OCI-LY1 (cell line): Measurements from ENCODE around the gene TIMM22.

Experiments
- H2AFZ ChIP-seq: fragments of 200-600 bp; sonication (generic), shearing (Covaris generic); 2 replicates; pipeline ENCODE4 v1.6.0; 2014; ENCODE audit warnings: antibody characterized with exemption, mild to moderate bottlenecking, low read length
- H3F3A ChIP-seq: fragments of 200-600 bp; sonication (generic), shearing (Covaris generic); 2 replicates; pipeline ENCODE4 v1.6.0; 2014; ENCODE audit warnings: mild to moderate bottlenecking, antibody characterized with exemption, low read length, moderate library complexity; ENCODE audit not compliant: insufficient read depth
- H3K27ac ChIP-seq: fragments of 200-600 bp; sonication (generic); 2 replicates; pipeline ENCODE4 v1.5.1; 2014; ENCODE audit warnings: low read length, mixed run types, mild to moderate bottlenecking, low read depth; ENCODE audit not compliant: poor library complexity, severe bottlenecking
- H3K27me3 ChIP-seq: fragments of 200-600 bp; sonication (generic); 2 replicates; pipeline ENCODE4 v1.6.0; 2014; ENCODE audit warnings: antibody characterized with exemption, mild to moderate bottlenecking, low read length, moderate library complexity; ENCODE audit not compliant: insufficient read depth
- H3K36me3 ChIP-seq: fragments of 200-600 bp; sonication (generic); 2 replicates; pipeline ENCODE4 v1.6.1; 2014; ENCODE audit warnings: mild to moderate bottlenecking, antibody characterized with exemption, low read length, moderate library complexity, mixed read lengths; ENCODE audit not compliant: insufficient read depth
- H3K4me1 ChIP-seq: fragments of 200-600 bp; sonication (generic); 2 replicates; pipeline ENCODE4 v1.5.1; 2014; ENCODE audit warnings: mild to moderate bottlenecking, low read length, moderate library complexity; ENCODE audit not compliant: insufficient read depth, severe bottlenecking
- H3K4me2 ChIP-seq: fragments of 200-600 bp; sonication (generic), shearing (Covaris generic); 2 replicates; pipeline ENCODE4 v1.6.1; 2014; ENCODE audit warnings: low read length
- H3K4me3 ChIP-seq: fragments of 200-600 bp; sonication (generic); 2 replicates; pipeline ENCODE4 v1.5.1; 2014; ENCODE audit warnings: low read length, low read depth, mild to moderate bottlenecking, mixed read lengths; ENCODE audit not compliant: poor library complexity, severe bottlenecking
- H3K79me2 ChIP-seq: fragments of 200-600 bp; shearing (Covaris generic); 2 replicates; pipeline ENCODE4 v1.6.1; 2016; ENCODE audit warnings: mixed run types, low read length, mixed read lengths; ENCODE audit not compliant: insufficient read depth
- H3K9ac ChIP-seq: fragments of 200-600 bp; sonication (generic), shearing (Covaris generic); 2 replicates; pipeline ENCODE4 v1.6.1; 2014; ENCODE audit warnings: mild to moderate bottlenecking, low read length, mixed read lengths
- H3K9me2 ChIP-seq: fragments of 200-600 bp; sonication (generic), shearing (Covaris generic); 2 replicates; pipeline ENCODE4 v1.6.1; 2014; ENCODE audit warnings: low read depth, mild to moderate bottlenecking, low read length, mixed read lengths
- H3K9me3 ChIP-seq: fragments of 200-600 bp; shearing (Covaris generic); 2 replicates; pipeline ENCODE4 v1.6.1; 2014; ENCODE audit warnings: low read length, mixed read lengths
- H4K20me1 ChIP-seq: fragments of 200-600 bp; sonication (generic), shearing (Covaris generic); 2 replicates; pipeline ENCODE4 v1.6.0; 2016; ENCODE audit warnings: mild to moderate bottlenecking, low read length; ENCODE audit not compliant: insufficient read depth
- CTCF ChIP-seq: fragments of 200-600 bp; sonication (generic), shearing (Covaris generic); IDR thresholded peaks from 2 replicates; pipeline ENCODE4 v1.5.1; 2017; ENCODE audit warnings: mild to moderate bottlenecking, antibody characterized with exemption, low read length, moderate library complexity, mixed read lengths
- EZH2 ChIP-seq: fragments of 200-600 bp; sonication (generic), shearing (Covaris generic); IDR thresholded peaks from 2 replicates; pipeline ENCODE4 v1.8.0; 2017; ENCODE audit warnings: borderline replicate concordance, mixed run types, mild to moderate bottlenecking, antibody characterized with exemption, low read length, moderate library complexity, mixed read lengths

TIMM22 gene

GRCh38 chr17:1010086-1010450 lies 13.1 kb downstream of the TIMM22 start:
- Histone ChIP-seq H3K9ac (no peak overlapping the region), H3K36me3 (peaks cover 28% of the 10 kb centered on the region), H3K4me2 (no peak overlapping the region), H3K4me1 (no peaks in the 10 kb centered on the region), H3K79me2 (no peaks in the 10 kb centered on the region), H3K27me3 (no peaks in the 10 kb centered on the region), H3F3A (no peaks in the 10 kb centered on the region), H3K9me2 (no peaks in the 10 kb centered on the region), H2AFZ (no peak overlapping the region), H4K20me1 (no peaks in the 10 kb centered on the region), H3K4me3 (no peak overlapping the region), H3K27ac (no peak overlapping the region), H3K9me3 (no peaks in the 10 kb centered on the region)
- TF ChIP-seq EZH2 (no peak), CTCF (no peak)

GRCh38 chr17:1010586-1010985 lies 13.7 kb downstream of the TIMM22 start:
- no peaks in the 10 kb centered on the region for H4K20me1 ChIP-seq
- no peak overlapping the region for H3K27ac ChIP-seq
- no peaks in the 10 kb centered on the region for H3F3A ChIP-seq
- TF ChIP-seq EZH2 (no peak), CTCF (no peak)
- no peaks in the 10 kb centered on the region for H3K27me3 ChIP-seq
- H3K4me3 ChIP-seq = no peak overlapping the region
- H2AFZ ChIP-seq = no peak overlapping the region
- H3K9me3 ChIP-seq = no peaks in the 10 kb centered on the region
- no peak overlapping the region for H3K9ac ChIP-seq
- H3K4me1 ChIP-seq = no peaks in the 10 kb centered on the region
- H3K4me2 ChIP-seq = no peak overlapping the region
- peaks cover 22% of the 10 kb centered on the region; the same call in 1 of the 2 replicates for H3K36me3 ChIP-seq
- H3K9me2 ChIP-seq = no peaks in the 10 kb centered on the region
- no peaks in the 10 kb centered on the region for H3K79me2 ChIP-seq

GRCh38 chr17:1011138-1011537 lies 14.2 kb downstream of the TIMM22 start:
- Histone ChIP-seq H3K9me3 (no peaks in the 10 kb centered on the region), H3K36me3 (peaks cover 18% of the 10 kb centered on the region; the same call in 1 of the 2 replicates), H2AFZ (no peak overlapping the region), H3K9ac (no peak overlapping the region), H3K4me3 (no peak overlapping the region), H3K79me2 (no peaks in the 10 kb centered on the region), H3F3A (no peaks in the 10 kb centered on the region), H3K9me2 (no peaks in the 10 kb centered on the region), H3K27ac (no peak overlapping the region), H4K20me1 (no peaks in the 10 kb centered on the region), H3K27me3 (no peaks in the 10 kb centered on the region), H3K4me2 (no peak overlapping the region), H3K4me1 (no peaks in the 10 kb centered on the region)
- TF ChIP-seq EZH2 (no peak), CTCF (no peak)
